DOHH2 (cell line): ENCODE measurements around the gene LBHD1.
A peak's percentile ranks its signal among the peaks of the same experiment; 100 is the strongest.

Experiments
- H3F3A ChIP-seq: fragments of 200-600 bp; sonication (generic), shearing (Covaris generic); 2 replicates; pipeline ENCODE4 v1.6.0; 2016; ENCODE audit warnings: antibody characterized with exemption, mild to moderate bottlenecking; ENCODE audit not compliant: control insufficient read depth, insufficient read depth
- H3K27ac ChIP-seq: fragments of 200-600 bp; sonication (generic); 2 replicates; pipeline ENCODE4 v1.5.1; 2014; ENCODE audit warnings: low read depth, mild to moderate bottlenecking, low read length, moderate library complexity
- H3K27me3 ChIP-seq: fragments of 200-600 bp; sonication (generic); 2 replicates; pipeline ENCODE4 v1.6.1; 2014; ENCODE audit warnings: mild to moderate bottlenecking, low read length, mixed read lengths; ENCODE audit not compliant: control insufficient read depth
- H3K36me3 ChIP-seq: fragments of 200-600 bp; sonication (generic); 2 replicates; pipeline ENCODE4 v1.6.1; 2014; ENCODE audit warnings: mild to moderate bottlenecking, low read length, moderate library complexity, mixed read lengths; ENCODE audit not compliant: control insufficient read depth
- H3K4me1 ChIP-seq: fragments of 200-600 bp; sonication (generic); 2 replicates; pipeline ENCODE4 v1.6.1; 2014; ENCODE audit warnings: mild to moderate bottlenecking, low read length, mixed read lengths; ENCODE audit not compliant: control insufficient read depth
- H3K4me2 ChIP-seq: fragments of 200-600 bp; sonication (generic); 2 replicates; pipeline ENCODE4 v1.6.0; 2014; ENCODE audit warnings: mild to moderate bottlenecking, low read length, moderate library complexity
- H3K4me3 ChIP-seq: fragments of 200-600 bp; sonication (generic); 2 replicates; pipeline ENCODE4 v1.5.1; 2014; ENCODE audit warnings: mild to moderate bottlenecking, low read length, mixed read lengths
- H3K79me2 ChIP-seq: fragments of 200-600 bp; sonication (generic); 2 replicates; pipeline ENCODE4 v1.6.1; 2014; ENCODE audit warnings: mild to moderate bottlenecking, low read length, mixed read lengths; ENCODE audit not compliant: control insufficient read depth
- H3K9me2 ChIP-seq: fragments of 200-600 bp; sonication (generic); replicated peaks from 2 replicates; pipeline ENCODE4 v1.6.1; 2014; ENCODE audit warnings: mild to moderate bottlenecking, low read length, mixed read lengths; ENCODE audit not compliant: control insufficient read depth
- H3K9me3 ChIP-seq: fragments of 200-600 bp; sonication (generic); 2 replicates; pipeline ENCODE4 v1.6.1; 2014; ENCODE audit warnings: antibody characterized with exemption, low read length, mixed read lengths; ENCODE audit not compliant: control insufficient read depth, insufficient read depth
- H4K20me1 ChIP-seq: fragments of 200-600 bp; sonication (generic); 2 replicates; pipeline ENCODE4 v1.6.0; 2014; ENCODE audit warnings: low read depth, mild to moderate bottlenecking, antibody characterized with exemption, low read length, moderate library complexity; ENCODE audit not compliant: control insufficient read depth, insufficient read depth
- EZH2phosphoT487 ChIP-seq: fragments of 200-600 bp; sonication (generic); IDR thresholded peaks from 2 replicates; pipeline ENCODE4 v1.6.1; 2017; ENCODE audit warnings: borderline replicate concordance, mild to moderate bottlenecking, antibody characterized with exemption, low read length, moderate library complexity, mixed read lengths
- TF ChIP-seq, protein P1 (sequence below): fragments of 200-600 bp; sonication (generic); IDR thresholded peaks from one replicate; pipeline ENCODE4 v1.5.1; 2014; ENCODE audit warnings: antibody characterized with exemption, mild to moderate bottlenecking, low read depth, low read length; ENCODE audit not compliant: poor library complexity, severe bottlenecking

Gene LBHD1

DNA sequence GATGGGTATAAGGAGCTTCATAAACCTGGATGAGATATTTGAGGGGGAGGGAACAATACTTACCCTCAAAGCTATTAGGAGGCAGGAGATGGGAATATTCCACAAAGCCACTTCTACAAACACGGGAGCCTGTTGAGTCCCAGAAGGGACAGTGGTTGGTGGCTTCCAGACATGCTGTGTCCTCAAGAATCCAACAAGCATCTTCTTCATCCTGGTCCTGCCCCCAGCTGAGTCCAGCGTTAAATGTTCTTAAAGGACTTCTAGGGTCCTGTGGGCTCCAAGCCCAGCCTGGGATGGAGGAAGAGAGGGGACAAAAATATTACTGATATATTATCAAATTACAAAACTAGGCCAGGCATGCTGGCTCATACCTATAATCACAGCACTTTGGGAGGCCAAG, 4.6 kb downstream of the LBHD1 start:
- H3K9me2 ChIP-seq = no peaks in the 10 kb centered on the region
- peaks cover 74% of the 10 kb centered on the region for H3K36me3 ChIP-seq
- no peak for TF ChIP-seq EZH2phosphoT487
- TF ChIP-seq, protein P1, sequence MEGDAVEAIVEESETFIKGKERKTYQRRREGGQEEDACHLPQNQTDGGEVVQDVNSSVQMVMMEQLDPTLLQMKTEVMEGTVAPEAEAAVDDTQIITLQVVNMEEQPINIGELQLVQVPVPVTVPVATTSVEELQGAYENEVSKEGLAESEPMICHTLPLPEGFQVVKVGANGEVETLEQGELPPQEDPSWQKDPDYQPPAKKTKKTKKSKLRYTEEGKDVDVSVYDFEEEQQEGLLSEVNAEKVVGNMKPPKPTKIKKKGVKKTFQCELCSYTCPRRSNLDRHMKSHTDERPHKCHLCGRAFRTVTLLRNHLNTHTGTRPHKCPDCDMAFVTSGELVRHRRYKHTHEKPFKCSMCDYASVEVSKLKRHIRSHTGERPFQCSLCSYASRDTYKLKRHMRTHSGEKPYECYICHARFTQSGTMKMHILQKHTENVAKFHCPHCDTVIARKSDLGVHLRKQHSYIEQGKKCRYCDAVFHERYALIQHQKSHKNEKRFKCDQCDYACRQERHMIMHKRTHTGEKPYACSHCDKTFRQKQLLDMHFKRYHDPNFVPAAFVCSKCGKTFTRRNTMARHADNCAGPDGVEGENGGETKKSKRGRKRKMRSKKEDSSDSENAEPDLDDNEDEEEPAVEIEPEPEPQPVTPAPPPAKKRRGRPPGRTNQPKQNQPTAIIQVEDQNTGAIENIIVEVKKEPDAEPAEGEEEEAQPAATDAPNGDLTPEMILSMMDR = no peak
- H3K79me2 ChIP-seq = peaks cover 87% of the 10 kb centered on the region
- H3K4me3 ChIP-seq = peak overlapping the region; percentile 98
- peaks cover 12% of the 10 kb centered on the region for H4K20me1 ChIP-seq
- H3K4me2 ChIP-seq = peak overlapping the region; percentile 99
- H3K27ac ChIP-seq = peak overlapping the region; percentile 92
- no peaks in the 10 kb centered on the region for H3K27me3 ChIP-seq
- peaks cover 52% of the 10 kb centered on the region for H3F3A ChIP-seq
- peaks cover 54% of the 10 kb centered on the region for H3K4me1 ChIP-seq
- no peaks in the 10 kb centered on the region for H3K9me3 ChIP-seq

DNA sequence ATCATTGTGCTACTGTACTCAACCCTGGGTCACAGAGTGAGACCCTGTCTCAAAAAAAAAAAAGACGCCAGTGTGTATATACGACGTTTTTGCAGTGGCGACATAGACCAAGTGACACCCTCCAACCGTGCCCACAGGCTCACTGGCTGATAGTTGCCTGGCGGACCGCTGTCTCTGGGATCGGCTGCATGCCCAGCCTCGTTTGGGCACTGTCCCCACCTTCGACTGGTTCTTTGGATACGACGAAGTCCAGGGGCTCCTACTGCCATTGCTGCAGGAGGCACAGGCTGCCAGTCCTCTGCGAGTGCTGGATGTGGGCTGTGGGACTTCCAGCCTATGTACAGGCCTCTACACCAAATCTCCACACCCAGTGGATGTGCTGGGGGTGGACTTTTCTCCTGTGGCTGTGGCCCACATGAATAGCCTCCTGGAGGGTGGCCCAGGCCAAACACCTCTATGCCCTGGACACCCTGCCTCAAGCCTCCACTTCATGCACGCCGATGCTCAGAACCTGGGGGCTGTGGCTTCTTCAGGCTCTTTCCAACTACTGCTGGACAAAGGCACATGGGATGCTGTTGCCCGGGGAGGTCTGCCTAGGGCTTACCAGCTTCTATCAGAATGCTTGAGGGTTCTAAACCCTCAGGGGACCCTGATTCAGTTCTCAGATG, 5.7 kb downstream of the LBHD1 start:
- H3K9me2 ChIP-seq = no peaks in the 10 kb centered on the region
- peak overlapping the region; percentile 92 for H3K27ac ChIP-seq
- H4K20me1 ChIP-seq = peaks cover 12% of the 10 kb centered on the region
- no peaks in the 10 kb centered on the region for H3K9me3 ChIP-seq
- peak overlapping the region; percentile 98 for H3K4me3 ChIP-seq
- peaks cover 72% of the 10 kb centered on the region for H3K36me3 ChIP-seq
- TF ChIP-seq, protein P1 = no peak
- TF ChIP-seq EZH2phosphoT487 = no peak
- peaks cover 80% of the 10 kb centered on the region for H3K79me2 ChIP-seq
- H3K4me1 ChIP-seq = peaks cover 53% of the 10 kb centered on the region
- no peaks in the 10 kb centered on the region for H3K27me3 ChIP-seq
- H3F3A ChIP-seq = peaks cover 52% of the 10 kb centered on the region
- peak overlapping the region; percentile 99 for H3K4me2 ChIP-seq

DNA sequence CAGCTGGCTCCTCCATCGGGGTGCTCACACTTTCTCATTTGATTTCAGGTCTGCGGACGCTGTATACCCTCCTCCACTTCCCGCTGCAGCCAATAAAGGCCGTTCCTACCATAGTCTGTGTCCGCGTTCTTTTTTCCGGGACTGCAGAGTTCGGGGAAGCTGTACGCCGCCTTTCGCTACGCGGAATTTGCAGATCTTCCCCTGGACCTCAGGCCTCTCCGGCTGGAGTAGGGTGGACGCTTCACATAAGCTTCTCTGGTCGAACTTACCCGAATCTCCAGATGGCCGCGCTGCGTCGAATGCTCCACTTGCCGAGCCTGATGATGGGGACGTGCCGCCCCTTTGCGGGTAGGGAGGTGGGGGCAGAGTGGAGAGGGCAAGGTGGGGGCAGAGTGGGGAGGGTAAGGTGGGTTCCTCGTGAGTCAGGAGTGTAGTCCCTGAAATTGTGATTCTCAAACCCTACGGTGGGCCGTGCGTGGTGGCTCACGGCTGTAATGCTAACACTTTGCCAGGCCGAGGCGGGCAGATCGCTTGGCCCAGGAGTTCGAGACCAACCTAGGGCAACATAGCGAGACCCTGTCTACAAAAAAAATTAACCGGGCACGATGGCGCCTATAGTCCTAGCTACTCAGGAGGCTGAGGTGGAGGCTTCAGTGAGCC, 6.3 kb downstream of the LBHD1 start:
- no peaks in the 10 kb centered on the region for H3K9me3 ChIP-seq
- peak overlapping the region; percentile 99 for H3K4me2 ChIP-seq
- no peak for TF ChIP-seq EZH2phosphoT487
- TF ChIP-seq, protein P1 = no peak
- peaks cover 73% of the 10 kb centered on the region for H3K79me2 ChIP-seq
- H3K4me3 ChIP-seq = peak overlapping the region; percentile 98
- peaks cover 12% of the 10 kb centered on the region for H4K20me1 ChIP-seq
- H3F3A ChIP-seq = peaks cover 48% of the 10 kb centered on the region
- peaks cover 48% of the 10 kb centered on the region for H3K4me1 ChIP-seq
- no peaks in the 10 kb centered on the region for H3K27me3 ChIP-seq
- peak overlapping the region; percentile 92 for H3K27ac ChIP-seq
- no peaks in the 10 kb centered on the region for H3K9me2 ChIP-seq
- H3K36me3 ChIP-seq = peaks cover 69% of the 10 kb centered on the region
